HG03175 (cell line): ENCODE results near the gene FAM43B.

Source experiments
- ATAC-seq: cut with Tn5 transposase; IDR thresholded peaks from one replicate; pipeline ENCODE4 v1.9.1; 2021; ENCODE audit warnings: mild to moderate bottlenecking, moderate library complexity; ENCODE audit not compliant: unreplicated experiment

FAM43B gene

DNA sequence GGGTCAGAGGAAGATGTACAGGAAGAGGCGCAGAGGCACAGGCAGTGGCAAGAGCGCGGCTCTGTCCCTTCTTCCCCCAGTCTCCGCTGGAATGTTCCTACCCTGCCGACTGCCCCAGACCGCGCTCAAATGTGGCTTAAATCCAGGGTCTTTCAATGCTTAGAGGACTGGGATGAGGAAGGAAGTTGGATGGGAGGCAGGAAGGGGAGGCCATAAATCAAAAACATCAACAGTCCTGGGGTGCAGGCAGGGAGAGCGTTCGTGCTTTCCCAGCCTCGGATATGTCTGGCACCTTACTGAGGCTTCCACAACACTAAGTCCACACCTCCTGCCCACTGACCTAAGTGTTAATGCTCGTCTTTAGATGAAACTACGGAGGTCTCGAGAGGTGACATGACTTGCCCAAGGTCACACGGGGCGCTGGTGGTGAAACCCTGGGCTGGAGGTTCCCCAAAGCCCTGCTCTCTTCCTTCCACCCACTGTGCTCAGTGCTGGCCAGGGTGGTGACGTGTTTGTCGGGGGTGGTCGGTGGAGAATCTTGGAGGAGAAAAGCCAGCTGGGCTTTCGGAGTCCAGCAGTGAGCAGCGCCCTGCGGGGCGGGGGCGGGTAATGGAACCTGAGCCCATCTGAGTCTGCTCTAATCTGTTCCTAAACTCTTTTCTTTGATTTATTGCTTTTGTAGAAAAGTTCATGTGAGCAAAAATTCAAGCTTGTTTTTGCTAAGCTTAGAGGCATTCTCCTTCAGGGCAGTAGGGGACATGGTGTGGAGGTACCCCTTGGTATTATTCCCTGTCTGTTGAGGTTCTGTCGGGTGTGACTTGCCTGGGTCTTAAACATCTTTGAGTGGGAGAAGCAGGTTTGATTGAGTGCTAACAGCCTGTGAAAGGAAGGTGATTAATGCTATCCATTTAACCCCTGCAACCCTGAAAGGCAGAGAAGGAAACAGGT, 37.2 kb downstream of the FAM43B start:
- ATAC-seq = no peak

- ATAC-seq = no peak
Observed at GRCh38 chr1:20590306-20590777, 38.0 kb downstream of the FAM43B start.

DNA sequence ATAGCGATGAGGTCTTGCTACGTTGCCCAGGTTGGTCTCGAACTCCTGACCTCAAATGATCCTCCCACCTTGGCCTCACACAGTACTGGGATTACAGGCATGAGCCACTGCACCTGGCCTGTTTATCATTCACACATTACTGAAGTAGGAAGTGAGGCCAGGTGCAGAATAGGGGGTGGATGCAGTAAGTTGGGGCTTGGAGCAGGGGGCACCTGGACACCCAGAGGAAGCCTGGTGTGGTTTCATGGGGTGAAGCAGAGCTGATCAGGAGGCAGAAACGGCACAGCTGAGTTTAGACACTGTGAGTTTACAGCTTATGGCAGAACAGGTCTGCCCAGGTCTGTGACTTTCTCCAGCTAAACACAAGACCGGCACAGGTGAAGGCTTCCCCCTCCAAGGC, 41.4 kb downstream of the FAM43B start:
- ATAC-seq = no peak

GRCh38 chr1:20594746-20595145, 42.4 kb downstream of the FAM43B start:
- no peak for ATAC-seq

- ATAC-seq = no peak
Observed at GRCh38 chr1:20596106-20596505, 43.7 kb downstream of the FAM43B start.

GRCh38 chr1:20597650-20598049, 45.3 kb downstream of the FAM43B start:
- ATAC-seq = no peak

- ATAC-seq = no peak
Observed at GRCh38 chr1:20600156-20600555, 47.8 kb downstream of the FAM43B start.

- no peak for ATAC-seq
Observed at GRCh38 chr1:20601129-20601825, 48.9 kb downstream of the FAM43B start.

- no peak for ATAC-seq
Observed at GRCh38 chr1:20602851-20603450, 50.6 kb downstream of the FAM43B start.

DNA sequence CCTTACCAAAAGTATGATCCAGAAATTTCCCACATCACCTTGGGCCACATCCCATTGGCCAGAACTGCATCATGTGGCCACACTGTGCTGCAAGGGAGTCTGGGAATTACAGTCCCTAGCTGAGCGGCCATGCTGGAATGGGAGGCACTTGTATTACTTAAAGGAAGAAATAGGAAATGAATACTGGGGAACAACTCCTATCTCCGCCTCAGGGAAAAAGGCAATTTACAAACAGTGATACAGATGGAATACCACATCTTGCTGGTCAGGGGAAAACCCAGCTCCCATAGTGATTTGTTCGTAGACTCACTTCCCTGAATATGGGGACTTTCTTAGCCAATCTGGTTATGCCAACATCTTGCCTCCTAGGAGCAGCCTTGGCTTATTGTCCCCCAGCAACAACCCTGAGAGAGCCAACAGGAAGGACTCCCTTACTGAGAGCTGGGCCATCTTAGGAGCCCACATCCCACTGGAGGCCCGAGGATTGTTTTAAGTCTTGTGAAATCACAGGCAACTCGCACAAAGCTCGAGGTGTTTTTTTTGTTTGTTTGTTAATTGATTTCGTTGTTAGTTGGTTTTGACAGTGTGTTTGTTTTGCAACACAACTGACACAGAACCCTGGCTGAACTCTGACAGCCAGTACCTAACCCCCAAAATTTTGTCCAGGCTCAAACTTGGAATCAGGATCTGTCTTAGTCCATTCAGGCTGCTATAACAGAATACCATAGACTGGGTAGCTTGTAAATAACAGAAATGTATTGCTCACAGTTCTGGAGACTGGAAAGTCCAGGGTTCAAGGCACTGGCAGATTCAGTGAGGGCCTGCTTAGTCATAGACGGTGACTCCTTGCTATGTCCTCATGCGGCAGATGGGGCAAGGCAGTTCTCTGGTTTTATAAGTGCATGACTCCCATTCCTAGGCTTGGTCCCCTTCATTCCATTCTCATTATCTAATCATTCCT, 51.4 kb downstream of the FAM43B start:
- ATAC-seq = no peak
